Activated CD8-positive, alpha-beta memory T cell treated with anti-CD3 and anti-CD28 coated beads for 36 hours (primary cell): ENCODE results near the gene CRYGB. TPM values are rescaled to one million over a fixed set of nuclear protein-coding genes. Genes with fewer than 3 reads are reported as not detected.

Experiments
- total RNA-seq, 2 experiments: library from RNA; stranded (reverse); gene quantifications; one replicate each; pipeline ENCODE4 v1.2.3, GENCODE V29; 2021

CRYGB gene
- total RNA-seq, 2 experiments from 2014 or later, result not detected

Other genes starting within 250 kb of the CRYGB start
- gene PLEKHM3, start 120.6 kb downstream of the CRYGB start, total RNA-seq, result 1 to 10 TPM; 5.1 to 5.5 TPM
- gene CRYGD, start 21.6 kb downstream of the CRYGB start, total RNA-seq, result not detected
- not detected for gene CRYGC, start 16.3 kb downstream of the CRYGB start, total RNA-seq
- not detected for gene CRYGA, start 17.4 kb upstream of the CRYGB start, total RNA-seq
- gene C2orf80, start 43.9 kb upstream of the CRYGB start, total RNA-seq, result not detected
- gene IDH1, start 108.9 kb upstream of the CRYGB start, total RNA-seq, result 10 to 100 TPM; 22.8 to 25.4 TPM
- 10 to 100 TPM; 15.1 to 16.1 TPM for gene PIKFYVE, start 120.1 kb upstream of the CRYGB start, total RNA-seq